Measurements from ENCODE around the gene CPNE7. TPM values are rescaled to one million over a fixed set of nuclear protein-coding genes. Genes with fewer than 3 reads are reported as not detected.

The CPNE7 gene
- total and polyA plus RNA-seq, 2 of the 8 experiments (the other 6 are each of a cell fraction or from before 2014, with no cell fraction given), result 10.0 to 23.7 TPM

DNA sequence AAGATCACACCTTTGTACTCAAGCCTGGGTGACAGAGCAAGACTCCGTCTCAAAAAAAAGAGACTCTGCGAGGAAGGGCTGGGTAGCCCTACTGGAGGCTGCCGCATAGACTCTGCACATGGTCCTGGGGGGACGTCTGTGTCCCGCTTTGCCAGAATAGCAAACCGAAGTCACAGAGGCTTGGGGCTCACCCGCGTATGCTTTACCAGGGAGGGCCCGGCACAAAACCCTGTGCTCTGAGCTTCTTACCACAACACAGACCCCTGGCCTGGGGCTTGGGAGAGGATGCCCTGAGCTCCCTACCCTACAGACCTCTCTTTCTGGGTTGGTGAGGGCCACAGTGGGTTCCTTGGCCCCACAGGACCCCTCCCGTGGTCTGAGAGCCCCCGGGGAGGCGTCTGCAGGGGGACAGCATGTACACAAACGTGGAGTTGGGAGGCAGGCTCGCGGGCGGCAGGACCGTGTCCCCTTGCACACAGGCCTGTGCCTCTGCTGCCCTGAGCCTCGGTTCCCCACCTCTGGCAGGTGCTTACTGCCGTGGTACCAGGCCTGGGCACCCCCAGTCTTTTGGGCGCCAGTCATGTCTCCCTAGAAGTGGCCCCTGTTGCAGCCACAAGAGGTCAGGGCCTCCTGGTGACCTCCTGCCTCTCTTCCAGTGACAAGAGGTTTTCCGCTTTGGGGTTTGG, 13.8 kb downstream of the CPNE7 start (continued):
- TF ChIP-seq HDAC6 (IDR thresholded peaks at IDR 0.05; ENCODE audit: low read depth, low read length) (no peak), RAD21 (IDR thresholded peaks at IDR 0.05 in 1 of 2, conservative IDR thresholded peaks at IDR 0.05 in 1 of 2; ENCODE audit: low read depth in 2 of 2, low read length in 2 of 2) (no peak), RFX5 (IDR thresholded peaks at IDR 0.05; ENCODE audit: borderline replicate concordance, low read depth, low read length) (no peak), SIX5 (IDR thresholded peaks at IDR 0.05; ENCODE audit: low read depth, low read length) (no peak), EP300 (IDR thresholded peaks at IDR 0.05; ENCODE audit: borderline replicate concordance in 1 of 2, low read depth in 2 of 2, low read length in 2 of 2) (no peak), GTF2F1 (IDR thresholded peaks at IDR 0.05; ENCODE audit: borderline replicate concordance, low read depth, low read length) (no peak), NANOG (IDR thresholded peaks at IDR 0.05; ENCODE audit: insufficient read depth, low read depth, low read length, poor library complexity, severe bottlenecking) (no peak), HDAC2 (IDR thresholded peaks at IDR 0.05; ENCODE audit: borderline replicate concordance in 1 of 2, low read depth in 2 of 2, low read length in 2 of 2) (no peak), SRF (IDR thresholded peaks at IDR 0.05; ENCODE audit: low read depth, low read length) (no peak), CREB1 (IDR thresholded peaks at IDR 0.05) (no peak)

Data from H1 (cell line).